GM21528 (cell line): ENCODE data around the gene CDKN2AIP.
"Not testable (repeated sequence)": the region's sequence is repeated elsewhere in the genome, so short reads cannot be mapped to it uniquely, and the experiment has no call there.

Experiments used
- ATAC-seq: cut with Tn5 transposase; IDR thresholded peaks from one replicate; pipeline ENCODE4 v1.9.1; 2021; ENCODE audit warnings: mild to moderate bottlenecking, moderate library complexity; ENCODE audit not compliant: unreplicated experiment, low FRiP score

Gene CDKN2AIP

DNA sequence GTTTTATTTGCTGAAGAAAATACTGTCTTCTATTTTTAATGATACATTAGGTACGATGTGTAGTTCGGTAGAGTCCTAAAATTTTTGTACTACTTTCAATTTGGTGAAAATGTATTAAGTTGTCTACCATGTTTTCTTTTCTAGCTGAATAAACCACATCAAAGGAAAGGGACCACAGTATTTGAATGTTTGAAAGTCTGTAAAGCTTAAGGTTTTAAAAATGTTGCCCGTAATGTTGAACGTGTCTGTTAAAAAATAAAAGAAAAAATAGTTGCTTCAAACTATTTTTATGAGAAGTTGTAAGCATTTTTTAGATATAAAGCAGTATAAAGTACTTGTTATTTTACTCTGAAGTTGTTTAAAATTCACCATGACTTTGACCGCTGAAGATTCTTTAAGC lies 3.2 kb downstream of the CDKN2AIP start:
- ATAC-seq: no peak

DNA sequence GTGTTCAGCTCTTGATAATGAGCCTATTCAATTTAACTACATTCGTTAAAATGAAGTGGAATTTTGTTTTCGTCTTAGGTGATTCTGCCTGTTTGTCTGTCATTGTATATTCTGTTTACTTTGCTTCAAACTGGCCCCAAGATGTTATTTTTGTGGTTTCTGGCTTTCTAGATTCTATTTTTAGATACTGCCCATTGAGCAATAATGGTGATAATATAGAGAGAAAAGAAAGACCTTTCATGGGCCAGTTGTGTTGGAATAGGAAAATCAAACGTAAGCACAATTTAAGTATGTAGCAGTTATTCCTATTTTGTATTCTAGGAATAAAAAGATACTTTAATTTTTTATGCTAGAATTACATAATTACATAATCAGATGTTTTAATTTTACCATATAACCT lies 4.0 kb downstream of the CDKN2AIP start:
- ATAC-seq: no peak

DNA sequence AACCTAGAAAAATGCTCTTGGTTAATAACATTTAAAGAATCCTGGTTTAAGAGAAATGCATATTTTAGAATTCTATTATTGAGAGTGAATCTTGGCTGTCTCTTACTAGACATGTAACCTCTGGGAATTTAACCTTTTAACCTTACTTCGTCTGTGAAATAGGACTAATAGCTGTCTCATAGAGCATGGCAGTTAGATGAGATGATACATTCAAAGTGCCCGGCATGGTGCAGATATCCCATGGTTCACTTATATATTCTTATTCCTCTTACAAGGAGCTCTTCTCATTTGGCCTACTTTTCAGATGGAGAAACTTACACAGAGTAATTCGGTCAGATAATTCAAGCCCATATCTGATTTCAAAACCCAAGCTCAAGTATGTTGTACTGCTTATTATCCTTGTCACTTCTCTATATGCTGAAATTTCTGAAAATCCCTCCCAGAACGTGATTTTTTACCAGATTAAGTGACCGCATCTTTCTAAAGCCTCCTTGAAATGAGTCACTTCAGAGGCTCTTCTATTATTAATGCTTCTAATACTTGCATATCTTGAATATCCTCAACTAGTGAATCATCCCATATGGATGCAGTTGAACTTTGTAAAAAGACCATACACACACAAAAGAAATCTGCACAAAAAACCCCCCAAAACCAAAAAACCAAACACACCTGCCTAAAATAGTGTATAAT lies 4.9 kb downstream of the CDKN2AIP start:
- no peak for ATAC-seq

DNA sequence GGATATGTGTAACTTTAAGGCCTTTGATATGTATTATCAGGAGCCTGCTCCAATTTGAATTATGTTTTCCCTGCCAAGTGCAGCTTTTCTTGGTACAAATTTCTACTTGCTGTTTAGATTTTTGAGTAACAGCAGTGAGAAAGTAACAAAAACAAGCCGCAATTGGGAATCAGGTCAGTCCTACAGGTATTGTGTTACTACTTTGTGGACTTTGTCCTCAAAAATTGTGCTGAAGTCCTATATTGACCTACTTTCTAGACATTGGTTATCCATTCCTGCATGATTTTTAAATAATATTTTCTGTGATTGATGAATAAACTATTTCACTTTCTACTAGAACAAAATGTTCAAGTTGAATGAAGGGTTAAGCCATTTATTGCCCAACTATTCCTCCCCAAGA lies 5.7 kb downstream of the CDKN2AIP start:
- no peak for ATAC-seq

DNA sequence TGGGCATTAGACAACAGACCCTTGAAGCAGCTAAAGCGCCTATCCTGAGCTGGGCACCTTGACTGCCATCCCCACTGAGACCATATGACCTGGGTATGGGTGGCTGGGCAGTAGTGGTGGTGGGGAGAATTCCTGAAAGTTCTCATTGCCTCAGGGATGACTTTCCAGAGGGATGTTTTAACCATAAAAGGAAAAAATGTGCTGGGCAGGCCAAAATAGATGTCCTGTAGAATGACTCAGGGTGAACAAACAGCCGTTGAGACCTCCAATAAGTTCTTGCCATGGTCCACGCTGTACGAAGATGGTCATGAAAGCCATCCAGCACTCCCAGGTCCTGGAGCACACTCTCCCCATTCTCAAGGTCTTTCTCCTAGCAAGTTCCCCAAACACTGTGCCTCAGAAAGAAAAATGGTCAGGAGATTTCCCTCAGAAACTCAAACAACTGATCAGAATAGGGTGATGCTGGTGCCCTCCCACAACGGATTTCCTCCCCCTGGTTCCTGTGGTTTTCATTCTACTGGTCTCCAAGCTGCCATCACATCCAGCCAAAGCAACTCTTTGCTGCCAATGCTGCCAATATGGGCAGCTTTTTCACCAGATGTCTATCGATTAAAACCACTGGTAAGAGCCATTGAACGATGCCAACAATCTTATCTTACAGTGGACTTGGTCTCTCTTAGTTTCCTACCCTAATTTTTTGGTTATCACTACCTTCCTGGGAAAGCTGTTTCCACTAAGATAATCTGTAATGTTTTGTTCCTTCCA lies 11.2 kb downstream of the CDKN2AIP start:
- ATAC-seq: no peak

DNA sequence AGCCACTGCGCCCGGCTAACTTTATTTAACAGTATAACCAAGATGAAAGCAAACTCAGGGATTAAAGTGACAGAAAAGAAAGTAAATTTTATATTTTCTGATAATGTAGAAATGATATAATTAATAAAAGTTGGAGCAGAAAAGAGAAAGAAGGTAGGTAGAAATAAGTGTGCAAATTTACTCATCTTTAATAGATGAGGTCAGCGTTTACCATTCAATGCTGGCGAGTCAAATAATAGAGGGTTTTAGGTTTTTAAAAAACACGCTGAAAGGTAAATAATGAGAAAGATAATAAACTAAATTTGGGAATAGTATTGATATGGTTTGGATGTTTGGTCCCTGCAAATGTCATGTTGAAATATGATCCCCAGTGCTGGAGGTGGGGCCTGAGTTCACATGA lies 13.6 kb downstream of the CDKN2AIP start:
- no peak for ATAC-seq

DNA sequence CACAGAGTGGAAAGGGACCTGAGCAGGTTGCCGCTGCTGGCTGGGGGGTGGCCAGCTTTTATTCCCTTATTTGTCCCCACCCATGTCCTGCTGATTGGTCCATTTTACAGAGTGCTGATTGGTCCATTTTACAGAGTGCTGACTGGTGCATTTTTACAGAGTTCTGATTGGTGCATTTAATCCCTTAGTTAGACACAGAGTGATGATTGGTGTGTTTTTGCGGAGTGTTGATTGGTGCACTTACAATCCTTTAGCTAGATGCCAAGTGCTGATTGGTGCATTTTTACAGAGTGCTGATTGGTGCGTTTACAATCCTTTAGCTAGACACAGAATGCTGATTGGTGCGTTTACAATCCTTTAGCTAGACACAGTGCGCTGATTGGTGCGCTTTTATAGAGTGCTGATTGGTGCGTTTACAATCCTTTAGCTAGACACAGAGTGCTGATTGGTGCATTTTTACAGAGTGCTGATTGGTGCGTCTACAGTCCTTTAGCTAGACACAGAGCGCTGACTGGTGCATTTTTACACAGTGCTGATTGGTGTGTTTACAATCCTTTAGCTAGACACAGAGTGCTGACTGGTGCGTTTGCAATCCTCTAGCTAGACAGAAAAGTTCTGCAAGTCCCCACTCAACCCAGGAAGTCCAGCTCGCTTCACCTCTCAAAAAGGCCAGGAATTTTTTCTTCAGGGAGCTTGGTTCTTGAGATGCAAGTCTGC lies 19.6 kb downstream of the CDKN2AIP start:
- not testable (repeated sequence) for ATAC-seq

DNA sequence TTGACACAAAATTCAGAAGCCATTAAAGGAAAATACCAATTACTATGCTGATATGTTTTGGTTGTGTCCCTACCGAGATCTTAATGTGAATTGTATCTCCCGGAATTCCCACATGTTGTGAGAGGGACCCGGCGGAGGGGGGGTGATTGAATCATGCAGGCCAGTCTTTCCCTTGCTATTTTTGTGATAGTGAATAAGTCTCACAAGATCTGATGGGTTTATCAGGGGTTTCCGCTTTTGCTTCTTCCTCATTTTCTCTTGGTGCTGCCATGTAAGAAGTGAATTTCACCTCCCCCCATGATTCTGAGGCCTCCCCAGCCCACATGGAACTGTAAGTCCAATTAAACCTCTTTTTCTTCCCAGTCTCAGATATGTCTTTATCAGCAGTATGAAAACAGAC lies 21.4 kb downstream of the CDKN2AIP start:
- not testable (repeated sequence) for ATAC-seq

DNA sequence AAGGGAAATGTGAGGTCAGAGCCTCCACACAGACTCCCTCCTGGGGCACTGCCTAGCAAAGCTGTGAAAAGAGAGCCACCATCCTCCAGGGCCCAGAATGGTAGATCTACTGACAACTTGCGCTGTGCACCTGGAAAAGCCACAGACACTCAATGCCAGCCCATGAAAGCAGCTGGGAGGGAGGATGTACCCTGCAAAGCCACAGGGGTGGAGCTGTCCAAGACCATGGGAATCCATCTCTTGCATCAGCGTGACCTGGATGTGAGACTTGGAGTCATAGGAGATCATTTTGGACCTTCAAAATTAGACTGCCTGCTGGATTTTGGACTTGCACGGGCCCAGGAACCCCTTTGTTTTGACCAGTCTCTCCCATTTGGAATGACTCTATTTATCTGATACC lies 22.8 kb downstream of the CDKN2AIP start:
- no peak for ATAC-seq

DNA sequence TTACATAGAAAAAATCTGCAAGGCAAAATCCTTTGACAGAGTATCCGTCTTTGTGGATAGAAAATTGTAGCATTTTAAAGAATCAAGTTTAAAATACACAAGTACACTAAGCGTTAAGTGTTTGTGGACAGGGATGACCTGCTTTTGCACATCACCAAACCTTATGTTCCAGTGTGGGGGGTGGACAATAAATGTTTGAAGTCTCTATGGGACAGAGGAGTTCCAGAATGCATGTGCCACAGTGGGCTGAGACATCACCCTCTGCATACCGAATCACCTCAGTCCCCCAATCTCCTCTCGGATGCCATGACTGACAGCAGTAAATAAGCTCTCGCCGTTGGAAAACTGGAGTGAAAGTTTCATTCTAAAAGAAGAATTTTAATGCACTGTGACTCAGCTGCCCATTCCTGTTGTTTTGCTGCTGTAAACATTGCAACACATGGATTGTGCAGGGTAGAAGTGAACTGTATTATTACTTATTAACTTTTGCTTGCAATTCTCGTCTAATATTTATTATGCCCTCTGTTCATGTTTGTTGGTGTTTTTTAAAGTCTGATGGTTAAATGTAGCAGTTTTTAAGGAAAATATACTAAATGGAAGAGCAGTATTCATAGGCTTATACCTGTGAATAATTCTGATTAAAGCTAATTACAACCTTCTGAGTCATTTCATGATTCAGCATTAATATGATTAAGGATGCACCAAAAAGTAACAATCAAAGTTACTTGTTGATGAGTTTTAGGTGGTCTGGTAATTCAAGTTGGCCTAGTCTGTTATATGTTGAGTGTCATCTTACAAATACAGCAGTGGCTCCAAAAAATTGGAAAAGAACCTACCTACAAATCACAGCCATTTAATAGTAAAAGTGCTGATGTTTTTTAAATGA lies 24.0 kb downstream of the CDKN2AIP start:
- no peak for ATAC-seq

DNA sequence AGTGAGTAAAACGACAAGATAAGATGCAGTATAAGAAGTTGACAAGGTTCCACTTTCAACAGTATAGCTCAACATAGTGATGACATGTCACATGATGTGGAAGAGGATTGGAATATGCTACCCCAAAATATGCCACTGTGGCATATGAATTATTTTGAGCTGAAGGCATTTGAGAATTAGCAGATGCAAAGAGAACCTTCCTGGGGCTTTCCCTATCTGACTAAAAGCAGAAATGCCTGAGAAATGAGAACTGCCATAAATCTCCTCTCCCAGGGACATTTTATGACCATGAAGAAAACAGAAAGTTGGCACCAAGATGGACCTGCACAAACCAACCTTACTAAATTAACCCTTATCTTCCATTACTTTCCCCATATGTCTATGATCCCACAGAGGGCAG lies 24.8 kb downstream of the CDKN2AIP start:
- no peak for ATAC-seq

DNA sequence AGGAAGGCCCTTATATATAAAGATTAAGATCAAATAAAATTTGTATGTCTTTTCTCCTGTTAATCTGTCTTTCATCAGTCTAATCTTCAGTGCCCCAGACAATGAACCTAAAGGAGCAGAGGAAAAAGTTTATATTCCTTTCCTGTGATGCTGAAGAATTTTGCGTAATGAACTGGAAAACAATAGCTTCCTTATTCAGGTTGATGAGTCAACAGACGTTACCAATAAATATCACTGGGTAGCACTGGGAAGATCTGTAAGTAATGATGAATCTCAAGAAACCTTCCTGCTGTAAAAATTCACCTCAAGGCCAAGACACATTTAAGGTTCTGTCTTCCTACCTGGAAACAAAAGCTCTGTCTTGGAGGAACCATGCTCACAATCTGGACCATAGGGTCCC lies 25.5 kb downstream of the CDKN2AIP start:
- ATAC-seq: no peak

DNA sequence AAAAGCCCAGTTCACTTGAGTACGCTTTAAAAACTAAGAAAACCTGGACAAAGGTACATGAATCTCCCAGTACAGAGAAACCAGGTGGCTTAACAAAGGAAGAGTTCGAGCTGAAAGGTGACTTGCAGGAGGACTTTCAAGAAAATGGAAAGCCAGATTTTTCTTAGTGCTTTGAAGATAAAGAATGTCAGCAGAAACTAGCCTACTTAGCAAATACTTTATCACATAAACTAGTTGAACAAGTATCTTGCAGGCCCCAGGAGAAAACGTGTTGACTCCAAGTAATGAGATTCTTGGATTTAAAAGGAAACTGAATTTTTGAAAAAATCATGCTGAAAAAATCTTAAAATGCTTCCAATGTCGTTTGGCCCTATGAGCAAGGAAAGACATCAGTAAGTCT lies 26.4 kb downstream of the CDKN2AIP start:
- ATAC-seq: no peak

DNA sequence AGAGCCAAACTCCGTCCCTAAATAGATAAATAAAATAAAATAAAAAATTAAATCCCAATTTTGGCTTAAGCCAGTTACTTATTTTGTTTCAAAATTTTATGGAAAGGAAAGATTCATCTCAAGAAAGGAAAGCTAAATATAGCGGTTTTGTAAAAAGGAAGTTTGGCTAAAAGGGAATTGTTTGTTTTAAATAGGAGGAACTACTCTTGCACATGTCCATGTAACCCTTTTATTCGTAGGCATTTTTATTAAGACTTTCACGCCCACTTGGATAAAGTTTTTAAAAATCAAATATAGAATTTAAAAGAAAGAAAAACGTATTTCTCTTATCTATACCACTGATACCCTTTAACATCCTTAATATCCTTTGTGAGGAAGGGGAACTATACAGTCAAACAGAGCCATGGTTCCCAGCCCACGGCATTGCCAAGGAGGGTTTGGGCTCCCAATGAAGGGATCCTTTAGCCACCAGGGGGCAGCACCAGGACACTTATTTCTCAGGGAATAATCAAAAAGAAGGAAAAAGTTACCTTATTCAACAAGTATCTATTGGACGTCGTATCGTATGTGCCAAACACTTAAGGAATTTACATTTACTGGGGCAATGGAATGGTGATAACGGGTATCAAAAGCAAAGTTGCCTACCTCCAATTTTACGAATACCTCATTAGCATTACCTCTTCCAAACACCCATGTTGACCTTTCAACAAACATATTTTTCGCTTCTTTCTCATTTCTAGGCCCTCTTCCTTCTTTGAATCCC lies 27.7 kb downstream of the CDKN2AIP start:
- no peak for ATAC-seq

DNA sequence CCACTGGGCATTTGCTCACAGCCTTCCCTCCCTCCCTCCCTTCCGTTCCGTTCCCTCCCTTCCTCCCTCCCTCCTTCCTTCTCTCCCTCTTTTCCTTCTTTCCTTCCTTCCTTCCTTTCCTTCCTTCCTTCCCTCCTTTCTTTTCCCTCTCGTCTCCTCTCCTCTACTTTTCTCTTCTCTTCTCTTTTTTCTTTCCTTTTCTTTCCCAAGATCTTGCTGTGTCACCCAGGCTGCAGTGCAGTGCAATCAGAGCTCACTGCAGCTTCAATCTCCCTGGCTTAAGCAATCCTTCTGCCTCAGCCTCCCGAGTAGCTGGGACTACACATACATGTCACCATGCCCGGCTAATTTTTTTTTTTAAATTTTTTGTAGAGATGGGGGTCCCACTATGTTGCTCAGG lies 33.7 kb downstream of the CDKN2AIP start:
- ATAC-seq: no peak

DNA sequence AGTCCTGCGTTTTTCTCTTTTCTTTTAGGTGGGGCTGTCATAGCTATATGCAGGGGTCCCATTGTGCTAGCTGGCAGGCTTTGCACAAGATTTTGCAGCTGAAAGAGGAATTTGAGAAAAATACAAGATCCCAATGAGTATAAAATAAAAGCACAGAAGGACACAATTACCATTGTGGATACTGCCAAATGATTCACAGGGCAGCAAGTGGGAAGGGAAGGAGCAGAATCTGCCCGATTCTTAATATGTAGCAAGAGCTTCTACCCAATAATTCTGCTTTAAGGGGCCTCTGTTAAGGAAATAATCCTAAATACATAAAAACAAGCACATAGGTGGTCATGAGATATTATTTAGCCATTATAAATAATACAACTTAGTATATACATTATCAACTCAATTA lies 34.5 kb downstream of the CDKN2AIP start:
- no peak for ATAC-seq

DNA sequence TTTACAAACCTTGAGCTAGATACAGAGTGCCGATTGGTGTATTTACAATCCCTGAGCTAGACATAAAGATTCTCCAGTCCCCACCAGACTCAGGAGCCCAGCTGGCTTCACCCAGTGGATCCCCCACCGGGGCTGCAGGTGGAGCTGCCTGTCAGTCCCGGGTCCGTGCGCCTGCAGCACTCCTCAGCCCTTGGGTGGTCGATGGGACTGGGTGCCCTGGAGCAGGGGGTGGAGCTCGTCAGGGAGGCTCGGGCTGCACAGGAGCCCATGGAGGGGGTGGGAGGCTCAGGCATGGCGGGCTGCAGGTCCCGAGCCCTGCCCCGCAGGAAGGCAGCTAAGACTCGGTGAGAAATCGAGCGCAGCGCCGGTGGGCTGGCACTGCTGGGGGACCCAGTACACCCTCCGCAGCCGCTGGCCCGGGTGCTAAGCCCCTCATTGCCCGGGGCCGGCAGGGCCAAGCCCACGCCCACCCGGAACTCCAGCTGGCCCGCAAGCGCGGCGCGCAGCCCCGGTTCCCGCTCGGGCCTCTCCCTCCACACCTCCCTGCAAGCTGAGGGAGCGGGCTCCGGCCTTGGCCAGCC lies 38.2 kb downstream of the CDKN2AIP start:
- not testable (repeated sequence) for ATAC-seq

DNA sequence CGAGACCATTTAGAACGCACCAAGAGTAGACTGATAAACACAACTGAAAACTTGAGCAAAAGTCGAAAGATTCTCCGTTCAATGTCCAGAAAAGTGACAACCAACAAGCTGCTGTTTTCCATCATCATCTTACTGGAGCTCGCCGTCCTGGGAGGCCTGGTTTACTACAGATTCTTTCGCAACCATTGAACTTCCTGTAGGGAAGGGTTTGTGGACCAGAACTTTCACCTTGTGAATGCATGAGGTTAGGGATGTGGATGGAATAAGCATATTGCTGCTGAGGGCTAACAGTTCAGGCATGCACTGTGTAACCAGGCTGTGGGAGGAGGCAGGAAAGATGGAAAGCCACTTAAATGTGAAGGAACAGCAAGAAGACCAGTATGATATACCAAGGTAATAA lies 39.6 kb downstream of the CDKN2AIP start:
- ATAC-seq: no peak

DNA sequence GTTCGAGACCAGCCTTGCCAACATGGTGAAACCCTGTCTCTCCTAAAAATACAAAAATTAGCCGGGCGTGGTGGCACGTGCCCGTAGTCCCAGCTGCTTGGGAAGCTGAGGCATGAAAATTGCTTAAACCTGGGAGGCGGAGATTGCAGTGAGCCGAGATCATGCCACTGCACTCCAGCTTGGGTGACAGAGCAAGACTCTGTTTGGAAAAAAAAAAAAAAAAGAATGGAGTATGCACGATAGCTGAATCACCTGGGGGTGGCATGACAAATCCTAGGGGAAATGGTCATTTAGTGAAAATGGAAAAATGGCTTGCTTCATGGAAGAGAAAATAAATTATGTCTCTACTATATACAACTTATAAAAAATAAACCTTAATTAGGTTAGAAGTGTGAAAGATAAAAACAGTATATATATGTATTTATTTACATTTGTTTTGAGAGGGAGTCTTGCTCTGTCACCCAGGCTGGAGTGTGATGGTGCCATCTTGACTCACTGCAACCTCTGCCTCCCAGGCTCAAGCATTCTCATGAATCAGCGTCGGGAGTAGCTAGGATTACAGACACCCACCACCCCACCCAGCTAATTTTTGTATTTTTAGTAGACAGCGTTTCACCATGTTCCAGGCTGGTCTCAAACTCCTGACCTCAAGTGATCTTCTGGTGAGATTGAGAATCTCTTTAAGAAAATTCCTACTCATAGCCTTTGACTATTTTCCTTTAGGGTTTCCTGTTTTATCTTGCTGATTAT lies 41.1 kb downstream of the CDKN2AIP start:
- no peak for ATAC-seq
